Skeletal muscle satellite cell (primary cell): ENCODE data around the gene PROSER1. TPM values are rescaled to one million over a fixed set of nuclear protein-coding genes. Genes with fewer than 3 reads are reported as not detected.
"Not testable (repeated sequence)": the region's sequence is repeated elsewhere in the genome, so short reads cannot be mapped to it uniquely, and the experiment has no call there.

Experiments used
- H3K27me3 ChIP-seq: 2 replicates; pipeline ENCODE4 v1.7.0; 2013; ENCODE audit warnings: low read length; ENCODE audit not compliant: control insufficient read depth, insufficient read depth
- H3K36me3 ChIP-seq: 2 replicates; pipeline ENCODE4 v1.7.0; 2013; ENCODE audit warnings: mild to moderate bottlenecking, control low read depth, low read length; ENCODE audit not compliant: insufficient read depth
- H3K4me1 ChIP-seq: 2 replicates; pipeline ENCODE4 v1.7.0; 2013; ENCODE audit warnings: low read length; ENCODE audit not compliant: control insufficient read depth, insufficient read depth
- H3K4me2 ChIP-seq: 2 replicates; pipeline ENCODE4 v1.7.0; 2013; ENCODE audit warnings: mild to moderate bottlenecking, low read length
- H3K4me3 ChIP-seq: 2 replicates; pipeline ENCODE4 v1.7.0; 2013; ENCODE audit warnings: low read length
- H3K9ac ChIP-seq: 2 replicates; pipeline ENCODE4 v1.7.0; 2013; ENCODE audit warnings: mild to moderate bottlenecking, low read depth, low read length, moderate library complexity
- H3K9me3 ChIP-seq: replicated peaks from 2 replicates; pipeline ENCODE4 v1.7.0; 2013; ENCODE audit warnings: mild to moderate bottlenecking, control low read depth, low read length
- total RNA-seq: library from RNA; depleted of rRNA; stranded (reverse); fragments of >200 nt; gene quantifications from 2 replicates; pipeline ENCODE4 v1.2.3, GENCODE V29; 2012; rRNA removed

Gene PROSER1
- total RNA-seq = 9.6 and 10.6 TPM in 2 replicates

DNA sequence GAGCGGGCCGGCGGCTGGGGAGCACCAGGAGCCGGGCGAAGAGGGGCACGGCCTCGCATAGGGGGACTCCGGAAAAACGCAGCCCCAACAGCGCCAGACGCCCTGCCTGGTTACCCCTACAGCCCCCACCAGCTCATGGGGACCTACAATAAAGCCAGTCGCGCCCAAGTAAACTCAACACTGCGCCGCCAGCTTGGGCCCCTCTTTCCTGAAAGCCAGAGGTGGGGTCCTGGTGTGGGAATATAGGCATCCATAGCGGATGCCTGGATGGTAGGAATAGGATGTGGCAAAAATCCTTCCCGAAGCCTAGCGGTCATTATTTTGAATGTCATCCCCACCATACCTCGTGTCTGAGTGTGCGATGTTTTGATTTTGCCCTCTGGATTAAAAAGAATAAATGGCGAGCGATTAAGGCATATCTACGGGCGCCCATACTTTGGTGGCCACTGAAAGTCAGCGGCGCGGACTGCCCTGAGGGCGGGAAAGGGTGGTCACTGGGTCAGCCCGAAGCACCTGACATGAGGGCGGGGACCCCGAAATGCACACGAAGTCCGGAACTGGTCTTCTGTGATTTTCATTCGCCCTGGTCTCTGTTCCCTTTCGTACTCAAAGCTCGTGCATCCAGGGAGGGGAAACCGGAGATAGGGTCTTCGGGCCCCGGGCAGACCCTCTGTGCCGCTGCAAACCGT is at the start of gene PROSER1, which contains the start of gene NHLRC3:
PROSER1 (minus strand) TSS at position 210 of the 689 bp plus-strand sequence. CDS start 847 bp downstream, outside the sequence.
NHLRC3 (plus strand) TSS at position 577 of the 689 bp plus-strand sequence. CDS start 184 bp downstream, outside the sequence.
- H3K27me3 ChIP-seq = no peaks in the 10 kb centered on the region
- peak within 1 kb of the TSS; percentile 84 for H3K9ac ChIP-seq
- no peaks in the 10 kb centered on the region for H3K36me3 ChIP-seq
- H3K4me1 ChIP-seq = peaks cover 20% of the 10 kb centered on the region
- no peaks in the 10 kb centered on the region for H3K9me3 ChIP-seq
- H3K4me3 ChIP-seq = peak within 1 kb of the TSS; percentile 96
- peak within 1 kb of the TSS; percentile 83 for H3K4me2 ChIP-seq

DNA sequence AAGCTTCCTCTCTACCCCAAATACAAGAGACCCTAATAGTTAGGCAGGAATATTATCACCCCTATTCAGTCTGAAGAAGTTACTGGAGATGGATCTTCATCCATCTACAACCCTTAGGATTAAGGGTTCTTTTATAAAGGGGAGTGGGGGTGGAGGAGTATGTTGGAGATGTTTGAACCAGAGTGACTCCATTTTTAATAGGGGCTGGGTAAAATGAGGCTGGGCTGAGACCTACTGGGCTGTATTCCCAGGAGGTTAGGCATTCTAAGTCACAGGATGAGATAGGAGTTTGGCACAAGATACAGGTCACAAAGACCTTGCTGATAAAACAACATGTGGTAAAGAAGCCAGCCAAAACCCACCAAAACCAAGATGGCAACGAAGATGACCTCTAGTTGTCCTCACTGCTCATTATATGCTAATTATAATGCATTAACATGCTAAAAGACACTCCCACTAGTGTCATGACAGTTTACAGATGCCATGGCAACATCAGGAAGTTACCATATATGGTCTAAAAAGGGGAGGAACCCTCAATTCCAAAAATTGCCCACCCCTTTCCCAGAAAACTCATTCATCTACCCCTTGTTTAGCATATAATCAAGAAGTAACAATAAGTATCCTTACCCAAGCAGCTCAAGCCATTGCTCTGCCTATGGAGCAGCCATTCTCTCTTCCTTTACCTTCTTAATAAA is 48.5 kb upstream of the PROSER1 start:
- not testable (repeated sequence) for H3K4me1 ChIP-seq, H3K36me3 ChIP-seq, H3K9me3 ChIP-seq, H3K4me3 ChIP-seq, H3K9ac ChIP-seq, H3K4me2 ChIP-seq
- peaks cover 12% of the 10 kb centered on the region for H3K27me3 ChIP-seq

DNA sequence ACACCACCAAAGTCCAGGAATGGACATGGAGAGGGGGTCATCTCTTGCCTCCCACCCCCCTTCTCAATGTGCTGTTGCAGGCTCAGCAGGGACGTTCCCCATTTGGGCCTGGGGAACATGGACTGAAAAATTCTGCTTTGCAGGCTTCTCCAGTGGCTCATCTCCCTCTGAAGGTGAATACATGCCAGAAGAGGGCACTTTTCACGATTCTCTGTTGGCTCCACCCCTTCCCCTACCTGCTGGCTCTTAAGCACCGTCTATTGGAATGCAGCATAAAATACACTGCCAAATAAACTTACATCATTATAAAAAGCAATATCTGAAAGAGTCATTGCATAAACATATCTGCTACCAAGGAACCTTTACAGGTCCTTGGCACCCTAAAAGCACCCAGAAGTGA is 36.1 kb upstream of the PROSER1 start:
- Histone ChIP-seq H3K9ac (no peak overlapping the region), H3K9me3 (no peaks in the 10 kb centered on the region), H3K27me3 (peaks cover 45% of the 10 kb centered on the region), H3K4me3 (no peak overlapping the region), H3K36me3 (no peaks in the 10 kb centered on the region), H3K4me2 (no peak overlapping the region), H3K4me1 (no peaks in the 10 kb centered on the region)

DNA sequence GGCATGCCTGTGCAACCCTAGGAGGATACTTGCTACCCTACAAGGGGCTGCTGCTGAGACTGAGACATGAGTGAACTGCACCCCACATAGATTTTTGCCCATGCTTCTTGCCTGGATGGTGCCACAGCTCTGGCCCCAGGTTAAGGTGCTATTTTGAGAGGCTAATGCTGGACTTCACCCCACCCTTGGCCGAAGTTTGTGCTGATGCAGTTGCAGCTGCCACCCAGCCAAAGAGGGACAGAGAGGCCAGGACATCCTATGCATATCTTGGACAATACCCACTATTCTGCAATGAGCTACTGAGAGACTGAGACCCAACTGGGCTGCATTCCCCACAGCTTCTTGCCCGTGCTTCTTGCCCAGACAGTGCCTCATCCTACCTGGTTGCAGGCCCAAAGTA is 35.0 kb upstream of the PROSER1 start:
- H3K4me1 ChIP-seq = no peaks in the 10 kb centered on the region
- H3K9ac ChIP-seq = no peak overlapping the region
- H3K4me2 ChIP-seq = no peak overlapping the region
- H3K36me3 ChIP-seq = no peaks in the 10 kb centered on the region
- H3K27me3 ChIP-seq = peaks cover 45% of the 10 kb centered on the region
- H3K9me3 ChIP-seq = no peaks in the 10 kb centered on the region
- H3K4me3 ChIP-seq = no peak overlapping the region

DNA sequence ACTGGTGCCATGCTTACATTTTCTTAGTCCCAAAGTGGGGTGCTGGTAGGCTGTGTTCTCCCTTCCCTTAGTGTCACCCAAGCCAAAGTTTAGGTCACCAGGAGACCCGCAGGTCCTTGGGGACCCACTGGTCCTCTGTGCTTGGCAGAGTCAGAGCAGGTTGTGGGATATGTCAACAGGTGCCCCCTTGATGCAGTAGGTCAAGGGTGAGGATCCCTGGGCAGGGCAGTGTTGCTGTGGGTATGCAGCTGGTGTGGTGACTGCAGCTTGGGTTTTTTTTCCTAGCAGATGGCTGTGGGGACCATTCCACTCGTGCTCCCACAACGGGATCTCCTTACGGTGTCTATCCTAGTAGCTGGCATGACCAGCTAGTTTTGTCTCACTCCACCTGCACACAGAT is 24.1 kb upstream of the PROSER1 start:
- Histone ChIP-seq H3K4me2 (no peak overlapping the region), H3K4me1 (no peaks in the 10 kb centered on the region), H3K36me3 (no peaks in the 10 kb centered on the region), H3K27me3 (no peaks in the 10 kb centered on the region), H3K9ac (no peak overlapping the region), H3K9me3 (no peaks in the 10 kb centered on the region), H3K4me3 (no peak overlapping the region)

DNA sequence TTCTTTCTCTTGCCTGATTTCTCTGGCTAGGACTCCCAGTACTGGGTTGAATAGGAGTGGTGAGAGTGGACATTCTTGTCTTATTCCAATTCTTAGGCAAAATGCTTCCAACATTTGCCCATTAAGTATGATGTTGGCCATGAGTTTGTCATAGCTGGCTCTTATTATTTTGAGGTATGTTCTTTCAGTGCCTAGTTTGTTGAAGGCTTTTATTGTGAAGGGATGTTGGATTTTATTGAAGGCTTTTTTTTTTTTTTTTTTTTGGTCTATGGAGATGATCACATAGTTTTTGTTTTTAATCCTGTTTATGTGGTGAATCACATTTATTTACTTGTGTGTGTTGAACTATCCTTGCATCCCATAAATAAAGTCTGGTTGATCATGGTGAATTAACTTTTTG is 20.2 kb upstream of the PROSER1 start:
- Histone ChIP-seq H3K9me3 (no peaks in the 10 kb centered on the region), H3K4me1 (no peaks in the 10 kb centered on the region), H3K27me3 (no peaks in the 10 kb centered on the region), H3K4me2 (no peak overlapping the region), H3K36me3 (no peaks in the 10 kb centered on the region), H3K9ac (no peak overlapping the region), H3K4me3 (no peak overlapping the region)

DNA sequence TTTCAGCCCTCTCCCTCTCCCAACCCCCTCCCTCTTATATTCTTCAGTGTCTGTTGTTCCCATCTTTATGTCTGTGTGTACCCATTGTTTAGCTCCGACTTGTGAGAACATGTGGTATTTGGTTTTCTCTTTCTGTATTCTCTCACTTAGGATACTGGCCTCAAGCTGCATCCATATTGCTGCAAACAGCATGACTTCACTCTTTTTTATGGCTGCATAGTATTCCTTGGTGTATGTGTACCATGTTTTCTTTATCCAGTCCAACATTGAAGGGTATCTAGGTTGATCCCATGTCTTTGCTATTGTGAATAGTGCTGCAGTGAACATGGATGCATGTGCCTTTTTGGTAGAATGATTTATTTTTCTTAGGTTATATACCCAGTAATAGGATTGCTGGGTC is 18.1 kb upstream of the PROSER1 start:
- H3K9me3 ChIP-seq = no peaks in the 10 kb centered on the region

DNA sequence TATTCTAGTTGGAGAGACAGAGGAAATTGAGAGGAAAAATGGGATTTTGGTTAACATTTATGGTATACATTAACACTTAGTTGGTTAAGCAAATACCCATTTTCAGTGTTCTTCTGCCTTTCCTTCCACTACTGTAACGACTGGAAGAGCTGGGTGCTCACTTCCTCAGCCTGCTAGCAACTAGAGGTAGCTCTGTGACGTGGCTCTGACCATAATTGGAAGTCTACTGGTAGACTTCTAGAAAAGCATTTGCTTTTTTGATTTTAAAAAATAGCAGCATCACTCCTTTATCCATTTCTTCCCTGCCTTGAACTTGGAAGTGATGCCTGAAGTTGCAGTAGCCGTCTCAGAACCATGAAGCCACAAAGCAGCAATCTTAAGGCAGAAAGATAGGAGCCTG is 16.2 kb upstream of the PROSER1 start:
- Histone ChIP-seq H3K4me2 (no peak overlapping the region), H3K36me3 (no peaks in the 10 kb centered on the region), H3K4me1 (no peaks in the 10 kb centered on the region), H3K4me3 (no peak overlapping the region), H3K9me3 (no peaks in the 10 kb centered on the region), H3K9ac (no peak overlapping the region), H3K27me3 (no peaks in the 10 kb centered on the region)

More for the DNA sequence above, 18.1 kb upstream of the PROSER1 start:
- Histone ChIP-seq H3K9ac (no peak overlapping the region), H3K36me3 (no peaks in the 10 kb centered on the region), H3K4me2 (no peak overlapping the region), H3K27me3 (no peaks in the 10 kb centered on the region), H3K4me1 (no peaks in the 10 kb centered on the region), H3K4me3 (no peak overlapping the region)

DNA sequence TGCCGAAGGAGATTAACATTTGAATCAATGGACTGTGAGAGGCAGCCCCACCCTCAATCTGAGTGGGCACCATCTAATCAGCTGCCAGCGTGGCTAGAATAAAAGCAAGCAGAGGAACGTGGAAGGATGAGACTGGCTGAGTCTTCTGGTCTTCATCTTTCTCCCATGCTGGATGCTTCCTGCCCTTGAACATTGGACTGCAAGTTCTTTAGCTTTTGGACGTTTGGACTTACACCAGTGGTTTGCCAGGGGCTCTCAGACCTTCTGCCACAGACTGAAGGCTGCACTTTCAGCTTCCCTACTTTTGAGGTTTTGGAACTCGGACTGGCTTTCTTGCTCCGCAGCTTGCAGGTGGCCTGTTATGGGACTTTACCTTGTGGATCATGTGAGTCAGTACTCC is 15.1 kb upstream of the PROSER1 start:
- Histone ChIP-seq H3K9ac (no peak overlapping the region), H3K36me3 (no peaks in the 10 kb centered on the region), H3K4me1 (no peaks in the 10 kb centered on the region), H3K27me3 (no peaks in the 10 kb centered on the region), H3K4me2 (no peak overlapping the region), H3K4me3 (no peak overlapping the region), H3K9me3 (no peaks in the 10 kb centered on the region)

DNA sequence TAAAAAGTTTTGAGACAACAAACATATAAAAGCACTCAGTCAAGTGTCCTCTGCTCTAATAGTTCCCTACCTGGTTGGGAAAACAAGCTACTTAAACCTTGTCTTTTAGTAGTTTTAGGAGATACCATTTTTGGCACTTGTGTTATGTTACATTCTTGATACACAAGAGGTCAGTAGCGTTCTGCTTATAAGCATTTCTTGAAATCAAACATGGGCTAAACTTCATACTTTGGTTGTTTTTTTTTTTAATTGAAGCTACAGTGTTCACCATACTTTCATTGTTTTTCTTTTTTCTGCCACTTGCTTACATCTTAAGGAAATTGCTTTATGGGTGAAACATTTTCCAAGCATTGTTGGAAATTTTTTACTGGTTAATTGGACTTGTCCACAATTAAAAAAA is 13.3 kb upstream of the PROSER1 start:
- no peaks in the 10 kb centered on the region for H3K9me3 ChIP-seq
- no peak overlapping the region for H3K4me2 ChIP-seq
- no peak overlapping the region for H3K9ac ChIP-seq
- H3K4me3 ChIP-seq = no peak overlapping the region
- no peaks in the 10 kb centered on the region for H3K36me3 ChIP-seq
- no peaks in the 10 kb centered on the region for H3K27me3 ChIP-seq
- H3K4me1 ChIP-seq = no peaks in the 10 kb centered on the region

DNA sequence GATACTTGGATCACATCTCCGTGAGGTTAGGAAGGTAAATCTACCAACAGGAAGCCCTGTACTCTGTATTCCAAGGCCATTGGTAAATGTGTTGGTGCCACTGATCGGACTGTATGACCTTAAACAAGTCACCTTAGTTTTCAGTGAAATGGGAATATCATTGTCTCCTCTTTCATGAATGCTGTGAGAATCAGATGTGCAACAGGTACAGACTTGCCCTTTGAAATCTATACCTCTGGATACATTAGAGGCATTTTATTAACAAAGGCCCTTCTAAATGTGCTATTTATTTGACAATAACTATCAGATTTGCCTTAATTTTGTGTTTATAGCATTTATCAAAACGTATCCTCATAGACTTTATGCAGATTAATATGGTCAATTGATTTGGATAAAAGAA is 11.4 kb upstream of the PROSER1 start:
- Histone ChIP-seq H3K4me1 (no peaks in the 10 kb centered on the region), H3K27me3 (no peaks in the 10 kb centered on the region), H3K9me3 (no peaks in the 10 kb centered on the region), H3K4me2 (no peak overlapping the region), H3K4me3 (no peak overlapping the region), H3K36me3 (no peaks in the 10 kb centered on the region), H3K9ac (no peak overlapping the region)

DNA sequence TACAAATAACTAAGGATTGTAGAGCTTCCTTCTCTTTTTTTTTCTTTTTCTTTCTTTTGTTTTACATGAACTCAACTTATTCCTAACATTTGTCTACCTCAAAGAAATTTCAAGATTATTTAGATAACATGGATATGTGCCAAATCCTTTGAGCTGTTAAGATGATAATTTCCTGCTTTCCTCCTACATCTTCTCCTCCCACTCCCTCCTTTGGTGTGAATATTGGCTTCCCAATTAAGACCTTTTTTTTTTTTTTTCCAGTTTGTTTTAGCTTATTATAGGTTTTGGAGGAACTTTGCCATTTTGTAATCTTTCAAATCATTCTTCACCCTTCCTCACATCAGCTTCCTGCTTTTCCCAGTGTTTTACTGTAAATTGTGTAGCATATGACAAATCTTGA is 10.9 kb upstream of the PROSER1 start:
- no peaks in the 10 kb centered on the region for H3K27me3 ChIP-seq
- no peaks in the 10 kb centered on the region for H3K9me3 ChIP-seq
- no peak overlapping the region for H3K4me2 ChIP-seq
- no peaks in the 10 kb centered on the region for H3K4me1 ChIP-seq
- H3K36me3 ChIP-seq = no peaks in the 10 kb centered on the region
- no peak overlapping the region for H3K4me3 ChIP-seq
- H3K9ac ChIP-seq = no peak overlapping the region
